ENCODE data around the gene GMDS.

Gene GMDS

GRCh38 chr6:1832358-1832757 is 413.0 kb downstream of the GMDS start:
- Histone ChIP-seq H3K27me3 (ENCODE audit: insufficient read depth, low read length, poor library complexity) (no peaks in the 10 kb centered on the region), H2AFZ (ENCODE audit: low read depth, low read length) (no peak overlapping the region), H3K9ac (ENCODE audit: low read depth, low read length) (no peak overlapping the region), H3K79me2 (ENCODE audit: insufficient read depth, low read length) (no peaks in the 10 kb centered on the region), H3K4me3 (ENCODE audit: low read depth in 1 of 2, low read length in 2 of 2) (no peak overlapping the region), H3K4me1 (ENCODE audit: insufficient read depth, low read length) (no peaks in the 10 kb centered on the region), H3K27ac (ENCODE audit: low read length) (no peak overlapping the region), H3K4me2 (ENCODE audit: insufficient read depth, low read length) (no peak overlapping the region), H3K9me3 (ENCODE audit: insufficient read depth, low read length, severe bottlenecking) (peaks cover 16% of the 10 kb centered on the region), H3K36me3 (ENCODE audit: insufficient read depth, low read length) (peaks cover 3% of the 10 kb centered on the region; the same call in 1 of the 2 replicates), H4K20me1 (ENCODE audit: insufficient read depth, low read length) (no peaks in the 10 kb centered on the region)
- DNase-seq: no peak
- no peak for TF ChIP-seq EZH2 (IDR thresholded peaks at IDR 0.05; ENCODE audit: borderline replicate concordance, low read depth, low read length, severe bottlenecking)
- no peak for TF ChIP-seq CTCF (IDR thresholded peaks at IDR 0.05; ENCODE audit: borderline replicate concordance, extremely low read depth, low read length, poor library complexity, severe bottlenecking)
- no peak for ATAC-seq (ENCODE audit: insufficient read depth, low read depth)

- H3K79me2 ChIP-seq (ENCODE audit: insufficient read depth, low read length): no peaks in the 10 kb centered on the region
- ATAC-seq (ENCODE audit: insufficient read depth, low read depth) (no peak), DNase-seq (no peak)
- H3K9ac ChIP-seq (ENCODE audit: low read depth, low read length): no peak overlapping the region
- no peak for TF ChIP-seq CTCF (IDR thresholded peaks at IDR 0.05; ENCODE audit: borderline replicate concordance, extremely low read depth, low read length, poor library complexity, severe bottlenecking)
- no peak for TF ChIP-seq EZH2 (IDR thresholded peaks at IDR 0.05; ENCODE audit: borderline replicate concordance, low read depth, low read length, severe bottlenecking)
- peaks cover 3% of the 10 kb centered on the region; the same call in 1 of the 2 replicates for H3K36me3 ChIP-seq (ENCODE audit: insufficient read depth, low read length)
- no peak overlapping the region for H2AFZ ChIP-seq (ENCODE audit: low read depth, low read length)
- H3K4me2 ChIP-seq (ENCODE audit: insufficient read depth, low read length): no peak overlapping the region
- no peaks in the 10 kb centered on the region for H4K20me1 ChIP-seq (ENCODE audit: insufficient read depth, low read length)
- no peak overlapping the region for H3K27ac ChIP-seq (ENCODE audit: low read length)
- H3K4me1 ChIP-seq (ENCODE audit: insufficient read depth, low read length): no peaks in the 10 kb centered on the region
- peaks cover 18% of the 10 kb centered on the region for H3K9me3 ChIP-seq (ENCODE audit: insufficient read depth, low read length, severe bottlenecking)
- H3K27me3 ChIP-seq (ENCODE audit: insufficient read depth, low read length, poor library complexity): no peaks in the 10 kb centered on the region
- H3K4me3 ChIP-seq (ENCODE audit: low read depth in 1 of 2, low read length in 2 of 2): no peak overlapping the region
These were observed 417.2 kb downstream of the GMDS start for GRCh38 chr6:1827984-1828793.

- H3K27me3 ChIP-seq (ENCODE audit: insufficient read depth, low read length, poor library complexity): no peaks in the 10 kb centered on the region
- DNase-seq: no peak
These were observed 419.5 kb downstream of the GMDS start for GRCh38 chr6:1825926-1826325.

More at GRCh38 chr6:1825926-1826325, 419.5 kb downstream of the GMDS start:
- Histone ChIP-seq H3K79me2 (ENCODE audit: insufficient read depth, low read length) (no peaks in the 10 kb centered on the region), H2AFZ (ENCODE audit: low read depth, low read length) (no peak overlapping the region), H3K27ac (ENCODE audit: low read length) (no peak overlapping the region), H3K9ac (ENCODE audit: low read depth, low read length) (no peak overlapping the region), H3K36me3 (ENCODE audit: insufficient read depth, low read length) (peaks cover 3% of the 10 kb centered on the region; the same call in 1 of the 2 replicates), H3K4me2 (ENCODE audit: insufficient read depth, low read length) (no peak overlapping the region), H4K20me1 (ENCODE audit: insufficient read depth, low read length) (no peaks in the 10 kb centered on the region), H3K4me1 (ENCODE audit: insufficient read depth, low read length) (no peaks in the 10 kb centered on the region), H3K4me3 (ENCODE audit: low read depth in 1 of 2, low read length in 2 of 2) (no peak overlapping the region), H3K9me3 (ENCODE audit: insufficient read depth, low read length, severe bottlenecking) (peaks cover 18% of the 10 kb centered on the region)
- ATAC-seq (ENCODE audit: insufficient read depth, low read depth): no peak
- TF ChIP-seq EZH2 (IDR thresholded peaks at IDR 0.05; ENCODE audit: borderline replicate concordance, low read depth, low read length, severe bottlenecking) (no peak), CTCF (IDR thresholded peaks at IDR 0.05; ENCODE audit: borderline replicate concordance, extremely low read depth, low read length, poor library complexity, severe bottlenecking) (no peak)

Data from DND-41 (cell line).